NCI-H2227 (cell line): ENCODE results near the gene NT5C1B.
"Not testable (repeated sequence)": the region's sequence is repeated elsewhere in the genome, so short reads cannot be mapped to it uniquely, and the experiment has no call there.

ENCODE experiments used
- DNase-seq: peaks from one replicate; lab custom pipeline; 2025; ENCODE audit not compliant: unreplicated experiment; lab: John Stamatoyannopoulos, UW

The NT5C1B gene

GRCh38 chr2:18589354-18589753 lies at the start of gene NT5C1B:
Gene NT5C1B (minus strand): TSS chr2:18589569. CDS start chr2:18589468, 101 bp downstream.
- no peak for DNase-seq

- DNase-seq = no peak
These were observed 47.8 kb upstream of the NT5C1B start for GRCh38 chr2:18637196-18637595.

GRCh38 chr2:18632699-18633098 lies 43.3 kb upstream of the NT5C1B start:
- DNase-seq = not testable (repeated sequence)

- no peak for DNase-seq
These were observed 41.6 kb upstream of the NT5C1B start for GRCh38 chr2:18630941-18631340.

- DNase-seq = no peak
These were observed 41.2 kb upstream of the NT5C1B start for GRCh38 chr2:18630541-18630940.

GRCh38 chr2:18630101-18630500 lies 40.7 kb upstream of the NT5C1B start:
- no peak for DNase-seq

- DNase-seq = no peak
These were observed 37.7 kb upstream of the NT5C1B start for GRCh38 chr2:18626958-18627650.

GRCh38 chr2:18626256-18626668 lies 36.9 kb upstream of the NT5C1B start:
- DNase-seq = no peak

GRCh38 chr2:18625563-18625962 lies 36.2 kb upstream of the NT5C1B start:
- no peak for DNase-seq

GRCh38 chr2:18623782-18624181 lies 34.4 kb upstream of the NT5C1B start:
- no peak for DNase-seq

GRCh38 chr2:18620867-18621632 lies 31.7 kb upstream of the NT5C1B start:
- DNase-seq = no peak

- DNase-seq = no peak
These were observed 29.7 kb upstream of the NT5C1B start for GRCh38 chr2:18619091-18619490.

- DNase-seq = no peak
These were observed 24.7 kb upstream of the NT5C1B start for GRCh38 chr2:18614041-18614440.

GRCh38 chr2:18612133-18612532 lies 22.8 kb upstream of the NT5C1B start:
- no peak for DNase-seq

- no peak for DNase-seq
These were observed 22.2 kb upstream of the NT5C1B start for GRCh38 chr2:18611604-18612003.

GRCh38 chr2:18611184-18611583 lies 21.8 kb upstream of the NT5C1B start:
- DNase-seq = no peak

GRCh38 chr2:18610651-18611050 lies 21.3 kb upstream of the NT5C1B start:
- no peak for DNase-seq

- DNase-seq = no peak
These were observed 20.7 kb upstream of the NT5C1B start for GRCh38 chr2:18610090-18610489.

- DNase-seq = no peak
These were observed 15.7 kb upstream of the NT5C1B start for GRCh38 chr2:18605115-18605514.

GRCh38 chr2:18604531-18604885 lies 15.1 kb upstream of the NT5C1B start:
- DNase-seq = no peak

- no peak for DNase-seq
These were observed 14.6 kb upstream of the NT5C1B start for GRCh38 chr2:18603854-18604530.

GRCh38 chr2:18602298-18602697 lies 12.9 kb upstream of the NT5C1B start:
- DNase-seq = no peak
